Measurements from ENCODE around the gene CENPP. TPM values are rescaled to one million over a fixed set of nuclear protein-coding genes. Genes with fewer than 3 reads are reported as not detected.

CENPP gene
- total RNA-seq, 1 experiment from 2014 or later: 7.2 TPM

DNA sequence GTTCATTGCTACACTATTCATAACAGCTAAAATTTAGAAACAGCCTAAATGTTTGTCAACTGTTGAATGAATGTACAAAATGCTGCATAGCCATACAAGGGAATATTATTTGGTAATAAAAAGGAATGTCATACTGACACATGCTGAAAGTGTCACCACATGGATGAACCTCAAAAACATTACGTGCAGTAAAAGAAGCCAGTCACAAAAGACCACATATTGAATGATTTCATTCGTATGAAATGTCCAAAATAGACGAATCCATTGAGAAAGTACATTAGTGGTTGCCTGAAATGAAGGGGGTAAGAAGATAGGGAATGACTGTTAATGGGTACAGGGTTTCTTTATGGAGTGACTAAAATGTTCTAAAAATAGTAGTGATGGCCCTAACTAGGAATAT lies 221.6 kb downstream of the CENPP start:
- no TSS peak for BruUV-seq (replicated peaks)
- intact Hi-C loops (cut with micrococcal nuclease; ENCODE audit: unreplicated experiment): no loop called here
- TF ChIP-seq, protein P1, sequence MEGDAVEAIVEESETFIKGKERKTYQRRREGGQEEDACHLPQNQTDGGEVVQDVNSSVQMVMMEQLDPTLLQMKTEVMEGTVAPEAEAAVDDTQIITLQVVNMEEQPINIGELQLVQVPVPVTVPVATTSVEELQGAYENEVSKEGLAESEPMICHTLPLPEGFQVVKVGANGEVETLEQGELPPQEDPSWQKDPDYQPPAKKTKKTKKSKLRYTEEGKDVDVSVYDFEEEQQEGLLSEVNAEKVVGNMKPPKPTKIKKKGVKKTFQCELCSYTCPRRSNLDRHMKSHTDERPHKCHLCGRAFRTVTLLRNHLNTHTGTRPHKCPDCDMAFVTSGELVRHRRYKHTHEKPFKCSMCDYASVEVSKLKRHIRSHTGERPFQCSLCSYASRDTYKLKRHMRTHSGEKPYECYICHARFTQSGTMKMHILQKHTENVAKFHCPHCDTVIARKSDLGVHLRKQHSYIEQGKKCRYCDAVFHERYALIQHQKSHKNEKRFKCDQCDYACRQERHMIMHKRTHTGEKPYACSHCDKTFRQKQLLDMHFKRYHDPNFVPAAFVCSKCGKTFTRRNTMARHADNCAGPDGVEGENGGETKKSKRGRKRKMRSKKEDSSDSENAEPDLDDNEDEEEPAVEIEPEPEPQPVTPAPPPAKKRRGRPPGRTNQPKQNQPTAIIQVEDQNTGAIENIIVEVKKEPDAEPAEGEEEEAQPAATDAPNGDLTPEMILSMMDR (IDR thresholded peaks at IDR 0.05; ENCODE audit: unreplicated experiment): no peak
- no peak for DNase-seq
- H3K4me3 Mint-ChIP-seq (ENCODE audit: low read depth, unreplicated experiment): no peak overlapping the region
- CTCF ChIA-PET: no interaction called here
- no peaks in the 10 kb centered on the region for H3K9me3 Mint-ChIP-seq (ENCODE audit: low read depth, unreplicated experiment)
- H3K36me3 Mint-ChIP-seq (ENCODE audit: insufficient read depth, unreplicated experiment): no peaks in the 10 kb centered on the region
- no peak overlapping the region for H3K27ac Mint-ChIP-seq (ENCODE audit: unreplicated experiment)
- no peaks in the 10 kb centered on the region for H3K4me1 Mint-ChIP-seq (ENCODE audit: low read depth, unreplicated experiment)
- H3K27me3 Mint-ChIP-seq (ENCODE audit: unreplicated experiment): no peaks in the 10 kb centered on the region

DNA sequence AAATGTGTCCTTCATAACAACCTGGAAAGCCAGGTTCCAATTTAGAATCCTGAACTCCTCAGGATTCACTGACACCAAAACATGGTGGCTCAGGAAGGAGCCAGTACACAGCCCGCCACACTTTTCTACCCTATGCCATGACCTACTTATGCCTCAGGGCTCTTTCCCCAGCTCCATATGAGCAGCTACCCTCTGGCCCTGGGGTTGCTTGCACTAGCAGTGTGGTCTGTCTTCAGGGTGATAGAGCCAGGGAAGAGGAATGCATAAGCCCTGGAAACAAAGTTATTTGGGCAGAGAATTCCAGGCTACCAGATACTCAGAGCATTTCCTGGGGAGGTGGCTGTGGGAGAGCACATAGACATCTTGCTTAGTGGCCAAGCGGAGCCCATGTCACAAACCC lies 225.0 kb downstream of the CENPP start:
- no peaks in the 10 kb centered on the region for H3K9me3 Mint-ChIP-seq (ENCODE audit: low read depth, unreplicated experiment)
- no peaks in the 10 kb centered on the region for H3K36me3 Mint-ChIP-seq (ENCODE audit: insufficient read depth, unreplicated experiment)
- no peaks in the 10 kb centered on the region for H3K27me3 Mint-ChIP-seq (ENCODE audit: unreplicated experiment)
- CTCF ChIA-PET: no interaction called here
- no peak for DNase-seq
- BruUV-seq (replicated peaks): no TSS peak
- H3K27ac Mint-ChIP-seq (ENCODE audit: unreplicated experiment): no peak overlapping the region
- TF ChIP-seq, protein P1 (IDR thresholded peaks at IDR 0.05; ENCODE audit: unreplicated experiment): no peak
- intact Hi-C loops (cut with micrococcal nuclease; ENCODE audit: unreplicated experiment): no loop called here
- H3K4me1 Mint-ChIP-seq (ENCODE audit: low read depth, unreplicated experiment): no peaks in the 10 kb centered on the region
- no peak overlapping the region for H3K4me3 Mint-ChIP-seq (ENCODE audit: low read depth, unreplicated experiment)

GRCh38 chr9:92558612-92559374 lies 233.0 kb downstream of the CENPP start:
- CTCF ChIA-PET: no interaction called here
- H3K27me3 Mint-ChIP-seq (ENCODE audit: unreplicated experiment): no peaks in the 10 kb centered on the region
- TF ChIP-seq, protein P1 (IDR thresholded peaks at IDR 0.05; ENCODE audit: unreplicated experiment): no peak

DNA sequence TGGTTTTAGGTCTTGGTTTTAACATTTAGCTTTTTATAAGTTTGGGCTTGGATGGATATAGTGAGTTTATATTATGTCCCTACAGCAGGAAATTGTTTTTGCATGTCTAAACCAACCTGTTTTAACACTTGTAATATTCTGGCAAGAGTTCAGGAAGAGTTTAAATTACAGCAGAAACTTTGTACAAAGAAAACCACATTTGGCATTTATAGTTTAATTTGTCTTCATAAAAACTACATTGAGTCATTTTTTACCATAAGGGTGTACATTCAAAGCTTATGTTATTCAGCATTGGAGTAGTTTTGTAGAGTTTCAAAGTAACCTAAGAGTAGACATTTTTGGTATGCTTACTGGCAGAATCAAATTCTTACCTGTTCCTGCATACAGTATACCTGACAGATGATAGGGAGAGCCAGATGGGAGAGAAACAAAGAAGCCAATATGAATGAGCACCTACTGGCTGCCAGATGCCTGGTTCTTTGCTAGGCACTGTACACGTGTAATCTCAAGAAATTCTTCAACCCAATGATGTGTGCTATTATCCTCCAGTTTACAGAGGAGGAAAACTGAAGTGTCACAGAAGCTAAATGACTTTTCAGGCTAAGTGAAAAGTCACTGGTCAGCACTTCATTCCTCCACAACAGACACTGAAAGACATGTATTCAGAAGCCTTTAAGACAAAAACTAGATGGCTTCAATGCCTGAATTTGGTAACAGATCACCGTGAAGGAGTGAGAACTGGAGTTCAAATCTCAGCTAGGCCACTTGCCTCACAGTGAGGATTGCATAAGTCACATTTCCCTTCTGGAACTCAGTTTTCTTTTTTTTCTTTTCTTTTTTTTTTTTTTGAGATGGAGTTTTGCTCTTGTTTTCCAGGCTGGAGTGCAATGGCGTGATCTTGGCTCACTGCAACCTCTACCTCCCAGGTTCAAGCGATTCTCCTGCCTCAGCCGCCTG lies 235.9 kb downstream of the CENPP start:
- intact Hi-C loops (cut with micrococcal nuclease; ENCODE audit: unreplicated experiment): no loop called here
- no peak for DNase-seq
- no TSS peak for BruUV-seq (replicated peaks)
- no peak overlapping the region for H3K4me3 Mint-ChIP-seq (ENCODE audit: low read depth, unreplicated experiment)
- H3K27ac Mint-ChIP-seq (ENCODE audit: unreplicated experiment): no peak overlapping the region
- H3K9me3 Mint-ChIP-seq (ENCODE audit: low read depth, unreplicated experiment): no peaks in the 10 kb centered on the region
- H3K4me1 Mint-ChIP-seq (ENCODE audit: low read depth, unreplicated experiment): no peaks in the 10 kb centered on the region
- H3K36me3 Mint-ChIP-seq (ENCODE audit: insufficient read depth, unreplicated experiment): no peaks in the 10 kb centered on the region
- CTCF ChIA-PET: no interaction called here
- no peaks in the 10 kb centered on the region for H3K27me3 Mint-ChIP-seq (ENCODE audit: unreplicated experiment)
- TF ChIP-seq, protein P1 (IDR thresholded peaks at IDR 0.05; ENCODE audit: unreplicated experiment): no peak

More at GRCh38 chr9:92558612-92559374, 233.0 kb downstream of the CENPP start:
- intact Hi-C loops (cut with micrococcal nuclease; ENCODE audit: unreplicated experiment): no loop called here
- no peak for DNase-seq
- Mint-ChIP-seq H3K36me3 (ENCODE audit: insufficient read depth, unreplicated experiment) (no peaks in the 10 kb centered on the region), H3K4me3 (ENCODE audit: low read depth, unreplicated experiment) (no peak overlapping the region), H3K9me3 (ENCODE audit: low read depth, unreplicated experiment) (no peaks in the 10 kb centered on the region), H3K27ac (ENCODE audit: unreplicated experiment) (no peak overlapping the region), H3K4me1 (ENCODE audit: low read depth, unreplicated experiment) (no peaks in the 10 kb centered on the region)
- BruUV-seq (replicated peaks): no TSS peak
